CD14-positive monocyte (primary cell): Measurements from ENCODE around the gene CEP72. TPM values are rescaled to one million over a fixed set of nuclear protein-coding genes. Genes with fewer than 3 reads are reported as not detected.
A peak's percentile ranks its signal among the peaks of the same experiment; 100 is the strongest.

Source experiments
- DNase-seq, 3 donors: peaks; one replicate each; pipeline ENCODE4 v3.0.0-alpha.2; 2011 to 2022
- H2AFZ ChIP-seq: 2 replicates; pipeline ENCODE4 v1.6.0; 2012; ENCODE audit warnings: mild to moderate bottlenecking, low read depth, low read length, inconsistent platforms; ENCODE audit not compliant: insufficient read depth, poor library complexity, severe bottlenecking
- H3K27ac ChIP-seq, 2 donors: 1 replicate in 1 of 2; 2 replicates in 1 of 2; pipeline ENCODE4 v1.5.1; 2012 to 2013; ENCODE audit warnings: low read length in 2 of 2, control low read depth in 1 of 2, inconsistent platforms in 1 of 2, low read depth in 1 of 2, mild to moderate bottlenecking in 1 of 2
- H3K27me3 ChIP-seq, 2 donors: one replicate each; pipeline versions ENCODE4 v1.6.0 to v1.6.1; 2011 to 2013; ENCODE audit warnings: low read length in 2 of 2; ENCODE audit not compliant: control insufficient read depth in 2 of 2, insufficient read depth in 2 of 2
- H3K36me3 ChIP-seq, 2 donors: replicated peaks in 1 of 2; 1 replicate in 1 of 2; 2 replicates in 1 of 2; pipeline versions ENCODE4 v1.5.1 to v1.6.1; 2012 to 2013; ENCODE audit warnings: low read length in 2 of 2, control low read depth in 1 of 2, inconsistent platforms in 1 of 2, mild to moderate bottlenecking in 1 of 2; ENCODE audit not compliant: insufficient read depth in 2 of 2, control insufficient read depth in 1 of 2
- H3K4me1 ChIP-seq, 2 donors: 1 replicate in 1 of 2; 2 replicates in 1 of 2; pipeline versions ENCODE4 v1.5.1 to v1.6.1; 2012 to 2013; ENCODE audit warnings: low read length in 2 of 2, control low read depth in 1 of 2, inconsistent platforms in 1 of 2, mild to moderate bottlenecking in 1 of 2, moderate library complexity in 1 of 2; ENCODE audit not compliant: insufficient read depth in 2 of 2, control insufficient read depth in 1 of 2
- H3K4me2 ChIP-seq: replicated peaks from 2 replicates; pipeline ENCODE3; 2012; ENCODE audit warnings: low read length, moderate library complexity, mild to moderate bottlenecking; ENCODE audit not compliant: poor library complexity, severe bottlenecking; ENCODE audit errors: extremely low read depth
- H3K4me3 ChIP-seq, 3 experiments: fragments of 200-600 bp in 1 of 3; sonication (generic) in 1 of 3; replicated peaks in 1 of 3; 1 replicate in 2 of 3; 2 replicates in 1 of 3; pipeline ENCODE4 v1.5.1; 2011 to 2013; ENCODE audit warnings: low read length in 3 of 3, mild to moderate bottlenecking in 3 of 3, control low read depth in 2 of 3, low read depth in 2 of 3, inconsistent platforms in 1 of 3, moderate library complexity in 1 of 3
- H3K79me2 ChIP-seq: 2 replicates; pipeline ENCODE4 v1.6.0; 2012; ENCODE audit warnings: mild to moderate bottlenecking, control low read depth, inconsistent platforms, low read length, moderate library complexity; ENCODE audit not compliant: insufficient read depth
- H3K9ac ChIP-seq: 2 replicates; pipeline ENCODE4 v1.6.0; 2017; ENCODE audit warnings: low read length, mild to moderate bottlenecking; ENCODE audit not compliant: insufficient read depth, poor library complexity, severe bottlenecking
- H3K9me3 ChIP-seq, 2 donors: replicated peaks in 1 of 2; 1 replicate in 1 of 2; 2 replicates in 1 of 2; pipeline versions ENCODE4 v1.5.1 to v1.6.1; 2012 to 2013; ENCODE audit warnings: low read length in 2 of 2, control low read depth in 1 of 2; ENCODE audit not compliant: control insufficient read depth in 1 of 2, insufficient read depth in 1 of 2
- H4K20me1 ChIP-seq: 2 replicates; pipeline ENCODE4 v1.6.0; 2012; ENCODE audit warnings: mild to moderate bottlenecking, low read length, control low read depth, moderate library complexity; ENCODE audit not compliant: insufficient read depth
- H3K27ac Mint-ChIP-seq, 7 donors: one replicate each; pipeline ENCODE4 v1.8.0; 2020; ENCODE audit warnings: mild to moderate bottlenecking in 7 of 7, mixed read lengths in 7 of 7, moderate library complexity in 6 of 7, inconsistent platforms in 2 of 7
- H3K27me3 Mint-ChIP-seq, 3 donors: one replicate each; pipeline ENCODE4 v1.8.0; 2021 to 2022; ENCODE audit warnings: low read depth in 3 of 3, mild to moderate bottlenecking in 3 of 3, mixed read lengths in 3 of 3, moderate library complexity in 3 of 3, inconsistent platforms in 1 of 3
- H3K36me3 Mint-ChIP-seq, 2 donors: one replicate each; pipeline ENCODE4 v1.8.0; 2020; ENCODE audit warnings: mixed read lengths in 2 of 2, inconsistent platforms in 1 of 2, mild to moderate bottlenecking in 1 of 2
- H3K4me1 Mint-ChIP-seq: one replicate; pipeline ENCODE4 v1.8.0; 2020; ENCODE audit warnings: mild to moderate bottlenecking, mixed read lengths
- H3K4me3 Mint-ChIP-seq, 2 donors: one replicate each; pipeline ENCODE4 v1.8.0; 2020; ENCODE audit warnings: mild to moderate bottlenecking in 2 of 2, mixed read lengths in 2 of 2, moderate library complexity in 1 of 2
- H3K9me3 Mint-ChIP-seq, 7 donors: one replicate each; pipeline ENCODE4 v1.8.0; 2020 to 2022; ENCODE audit warnings: mixed read lengths in 7 of 7, mild to moderate bottlenecking in 6 of 7, moderate library complexity in 6 of 7, inconsistent platforms in 2 of 7
- WGBS: methylation state at CpG from one replicate; pipeline ENCODE4 v1.1.5; 2013; ENCODE audit warnings: missing lambda C conversion rate; ENCODE audit not compliant: insufficient coverage; 5-methylcytosine and 5-hydroxymethylcytosine counted together
- intact Hi-C, 2 donors: fragments of 100-400 bp; cut with micrococcal nuclease; formaldehyde crosslinking; loops; one replicate each; pipeline versions ENCODE4 v1.15.0 to v1.15.1; 2023
- polyA plus RNA-seq, 3 donors: library from polyadenylated mRNA; depleted of rRNA in 1 of 3; unstranded in 2 of 3; stranded (reverse) in 1 of 3; fragments of 300-500 nt in 2 of 3; fragments of >200 nt in 1 of 3; fragmentation: Illumina TruSeq in 2 of 3; gene quantifications; 1 replicate in 2 of 3; 2 replicates in 1 of 3; pipeline ENCODE4 v1.2.3, GENCODE V29; 2012 to 2021
- TF ChIP-seq, protein P1 (sequence below): fragments of 200-600 bp; IDR thresholded peaks from one replicate; pipeline ENCODE4 v1.8.0; 2022; ENCODE audit warnings: antibody characterized with exemption, mild to moderate bottlenecking

The CEP72 gene
- polyA plus RNA-seq, 3 donors: 0.13 to 2.1 (median 0.24) TPM

DNA sequence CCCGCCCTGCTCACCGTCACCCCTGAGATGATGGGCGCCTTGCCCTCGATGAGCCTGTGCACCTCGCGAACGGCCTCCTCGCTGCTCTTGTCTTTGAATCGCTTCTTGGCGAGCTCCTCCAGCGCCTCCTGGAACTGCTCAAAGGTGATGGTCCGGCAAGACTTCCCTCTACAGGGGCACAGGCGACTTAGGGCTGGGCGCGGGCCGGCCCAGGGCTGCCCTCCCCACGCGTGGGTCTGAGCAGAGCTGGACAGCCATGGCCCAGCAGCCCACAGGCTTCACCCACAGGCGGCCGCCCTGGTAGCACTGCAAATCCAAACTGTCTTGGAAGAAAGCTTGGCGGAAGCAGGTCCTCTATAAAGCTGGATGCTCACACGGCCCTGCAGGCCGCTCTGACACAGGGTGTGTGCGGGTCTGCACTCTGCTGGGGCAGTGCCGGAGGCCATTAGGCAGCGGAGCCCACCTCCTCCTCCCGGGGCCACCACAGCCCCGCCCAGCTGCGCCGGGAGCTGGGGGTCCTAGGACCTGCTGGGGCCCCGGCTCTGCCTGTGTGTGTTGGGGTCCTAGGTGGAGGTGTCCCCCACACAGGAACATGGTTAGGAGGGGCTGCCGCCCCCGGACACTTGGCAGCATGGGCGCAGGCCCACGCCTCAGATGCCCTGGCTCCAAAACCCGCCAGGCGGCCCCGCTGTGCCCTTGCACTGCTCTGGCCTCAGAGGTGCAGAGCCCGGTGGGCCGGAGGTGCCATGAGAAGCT is 54.0 kb downstream of the CEP72 start:
- Mint-ChIP-seq H3K4me3 (no peak overlapping the region), H3K36me3 (peaks cover 18 to 31% of the 10 kb centered on the region in 2 donors), H3K27me3 (peaks cover 0 to 12% (median 3%) of the 10 kb centered on the region in 3 donors), H3K4me1 (no peaks in the 10 kb centered on the region), H3K27ac (no peak overlapping the region), H3K9me3 (peaks cover 0 to 20% (median 5%) of the 10 kb centered on the region in 7 donors)
- H3K27ac ChIP-seq: no peak overlapping the region
- intact Hi-C loops: loop anchor here in 1 of 2 donors (10.0 kb wide), 1 partner anchor 239 kb away; no protein-coding TSS in a partner anchor
- no peaks in the 10 kb centered on the region for H3K4me1 ChIP-seq
- H3K4me3 ChIP-seq: no peak overlapping the region
- TF ChIP-seq, protein P1, sequence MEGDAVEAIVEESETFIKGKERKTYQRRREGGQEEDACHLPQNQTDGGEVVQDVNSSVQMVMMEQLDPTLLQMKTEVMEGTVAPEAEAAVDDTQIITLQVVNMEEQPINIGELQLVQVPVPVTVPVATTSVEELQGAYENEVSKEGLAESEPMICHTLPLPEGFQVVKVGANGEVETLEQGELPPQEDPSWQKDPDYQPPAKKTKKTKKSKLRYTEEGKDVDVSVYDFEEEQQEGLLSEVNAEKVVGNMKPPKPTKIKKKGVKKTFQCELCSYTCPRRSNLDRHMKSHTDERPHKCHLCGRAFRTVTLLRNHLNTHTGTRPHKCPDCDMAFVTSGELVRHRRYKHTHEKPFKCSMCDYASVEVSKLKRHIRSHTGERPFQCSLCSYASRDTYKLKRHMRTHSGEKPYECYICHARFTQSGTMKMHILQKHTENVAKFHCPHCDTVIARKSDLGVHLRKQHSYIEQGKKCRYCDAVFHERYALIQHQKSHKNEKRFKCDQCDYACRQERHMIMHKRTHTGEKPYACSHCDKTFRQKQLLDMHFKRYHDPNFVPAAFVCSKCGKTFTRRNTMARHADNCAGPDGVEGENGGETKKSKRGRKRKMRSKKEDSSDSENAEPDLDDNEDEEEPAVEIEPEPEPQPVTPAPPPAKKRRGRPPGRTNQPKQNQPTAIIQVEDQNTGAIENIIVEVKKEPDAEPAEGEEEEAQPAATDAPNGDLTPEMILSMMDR: no peak
- no peak for DNase-seq
- peaks cover 0 to 13% of the 10 kb centered on the region in 2 donors for H3K36me3 ChIP-seq
- H3K9ac ChIP-seq: no peak overlapping the region
- WGBS: 97% methylated on average over 30 of the region's 40 CpGs
- H3K9me3 ChIP-seq: peaks cover 6% of the 10 kb centered on the region in 2 donors
- no peaks in the 10 kb centered on the region for H4K20me1 ChIP-seq
- H3K4me2 ChIP-seq: no peak overlapping the region
- no peaks in the 10 kb centered on the region for H3K27me3 ChIP-seq
- no peak overlapping the region for H2AFZ ChIP-seq
- H3K79me2 ChIP-seq: no peaks in the 10 kb centered on the region

DNA sequence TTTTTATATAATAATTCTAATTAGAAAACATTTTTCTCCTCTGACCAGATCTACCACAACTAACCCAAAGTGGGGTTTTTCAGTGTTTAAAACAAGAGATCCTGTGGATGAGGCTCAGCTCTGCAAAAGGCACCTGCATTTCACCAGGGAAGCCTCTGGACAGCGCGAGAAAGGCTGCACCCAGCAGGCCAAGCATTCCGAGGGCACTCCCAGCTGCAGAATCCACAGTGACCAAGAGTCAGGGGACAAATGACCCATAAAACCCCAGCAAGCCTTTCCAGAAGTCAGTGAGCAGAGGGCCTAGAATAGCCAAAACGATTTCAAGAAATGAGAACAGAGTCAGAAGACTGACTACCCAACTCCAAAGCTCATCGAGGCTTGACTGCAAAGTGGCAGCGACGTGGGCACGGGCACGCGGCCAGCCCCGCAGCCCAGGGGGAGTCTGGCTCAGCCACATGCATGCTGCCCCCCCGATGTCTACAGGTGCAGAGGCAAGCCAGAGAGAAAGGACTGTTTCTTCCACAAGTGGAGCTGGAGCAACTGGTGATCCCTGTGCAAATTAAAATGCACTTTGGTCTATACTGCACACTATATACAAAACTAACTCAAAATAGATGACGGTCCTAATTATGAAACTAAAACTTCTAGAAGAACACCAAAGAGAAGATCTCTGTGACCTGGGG is 54.8 kb downstream of the CEP72 start:
- peak overlapping the region in 1 of 7 donors; percentile 91 for H3K27ac Mint-ChIP-seq
- DNase-seq: no peak

More for the DNA sequence above, 54.8 kb downstream of the CEP72 start:
- Mint-ChIP-seq H3K9me3 (peaks cover 0 to 13% (median 5%) of the 10 kb centered on the region in 7 donors), H3K36me3 (peaks cover 15 to 25% of the 10 kb centered on the region in 2 donors), H3K4me3 (no peak overlapping the region), H3K4me1 (no peaks in the 10 kb centered on the region), H3K27me3 (peaks cover 0 to 14% (median 3%) of the 10 kb centered on the region in 3 donors)
- Histone ChIP-seq H3K79me2 (no peaks in the 10 kb centered on the region), H3K4me1 (no peaks in the 10 kb centered on the region), H4K20me1 (no peaks in the 10 kb centered on the region), H3K4me2 (no peak overlapping the region), H3K9me3 (peaks cover 0 to 6% of the 10 kb centered on the region in 2 donors), H3K36me3 (peaks cover 0 to 5% of the 10 kb centered on the region in 2 donors), H3K4me3 (no peak overlapping the region), H3K27ac (no peak overlapping the region), H2AFZ (no peak overlapping the region), H3K9ac (no peak overlapping the region), H3K27me3 (peaks cover 0 to 2% of the 10 kb centered on the region in 2 donors)
- WGBS: 95% methylated on average over 8 of the region's 13 CpGs
- TF ChIP-seq, protein P1: no peak
- intact Hi-C loops: loop anchor here in 1 of 2 donors (10.0 kb wide), 1 partner anchor 238 kb away; no protein-coding TSS in a partner anchor
